Upper lobe of left lung (tissue), 4 donors: Measurements from ENCODE around the gene IVD.

Experiments used
- EP300 ChIP-seq, 4 donors: sonication (generic); formaldehyde crosslinking; IDR thresholded peaks; one replicate each; pipeline ENCODE4 v1.5.1; 2017; ENCODE audit warnings: antibody characterized with exemption in 4 of 4, control low read depth in 2 of 4
- POLR2A ChIP-seq, 4 donors: fragments of 450-650 bp; IDR thresholded peaks; one replicate each; pipeline ENCODE4 v1.5.1; 2016 to 2017; ENCODE audit warnings: antibody characterized with exemption in 4 of 4, mild to moderate bottlenecking in 2 of 4
- POLR2AphosphoS5 ChIP-seq, 2 donors: sonication (generic); formaldehyde crosslinking; IDR thresholded peaks; one replicate each; pipeline ENCODE4 v1.5.1; 2017; ENCODE audit warnings: antibody characterized with exemption in 2 of 2
- TF ChIP-seq, protein P1 (sequence below), 6 experiments: fragments of 450-650 bp in 4 of 6; fragments of 200-600 bp in 2 of 6; sonication (generic) in 2 of 6; IDR thresholded peaks; one replicate each; pipeline ENCODE4 v1.5.1; 2016 to 2019; ENCODE audit warnings: antibody characterized with exemption in 6 of 6

DNA sequence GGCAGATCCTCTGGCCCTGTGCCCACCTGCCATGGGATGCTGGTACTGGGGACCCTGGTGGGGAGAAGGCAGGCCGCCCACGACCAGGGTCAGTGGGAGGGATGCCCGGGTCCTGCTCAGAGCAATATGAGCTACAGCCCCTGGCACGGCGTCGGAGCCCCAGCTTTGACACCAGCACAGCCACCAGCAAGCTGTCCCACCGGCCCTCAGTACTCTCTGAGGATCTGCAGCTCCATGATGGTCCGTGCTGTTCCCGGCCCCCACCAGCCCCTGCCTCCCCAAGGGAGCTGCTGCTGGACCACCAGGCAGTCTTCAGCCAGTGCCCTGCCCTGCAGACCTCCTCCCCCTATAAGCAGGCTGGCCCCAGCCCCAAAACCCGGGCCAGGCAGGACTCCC is 36.1 kb upstream of the IVD start:
- TF ChIP-seq, protein P1, sequence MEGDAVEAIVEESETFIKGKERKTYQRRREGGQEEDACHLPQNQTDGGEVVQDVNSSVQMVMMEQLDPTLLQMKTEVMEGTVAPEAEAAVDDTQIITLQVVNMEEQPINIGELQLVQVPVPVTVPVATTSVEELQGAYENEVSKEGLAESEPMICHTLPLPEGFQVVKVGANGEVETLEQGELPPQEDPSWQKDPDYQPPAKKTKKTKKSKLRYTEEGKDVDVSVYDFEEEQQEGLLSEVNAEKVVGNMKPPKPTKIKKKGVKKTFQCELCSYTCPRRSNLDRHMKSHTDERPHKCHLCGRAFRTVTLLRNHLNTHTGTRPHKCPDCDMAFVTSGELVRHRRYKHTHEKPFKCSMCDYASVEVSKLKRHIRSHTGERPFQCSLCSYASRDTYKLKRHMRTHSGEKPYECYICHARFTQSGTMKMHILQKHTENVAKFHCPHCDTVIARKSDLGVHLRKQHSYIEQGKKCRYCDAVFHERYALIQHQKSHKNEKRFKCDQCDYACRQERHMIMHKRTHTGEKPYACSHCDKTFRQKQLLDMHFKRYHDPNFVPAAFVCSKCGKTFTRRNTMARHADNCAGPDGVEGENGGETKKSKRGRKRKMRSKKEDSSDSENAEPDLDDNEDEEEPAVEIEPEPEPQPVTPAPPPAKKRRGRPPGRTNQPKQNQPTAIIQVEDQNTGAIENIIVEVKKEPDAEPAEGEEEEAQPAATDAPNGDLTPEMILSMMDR (IDR thresholded peaks at IDR 0.05): no peak
- no peak for TF ChIP-seq POLR2AphosphoS5 (IDR thresholded peaks at IDR 0.05)
- TF ChIP-seq EP300 (IDR thresholded peaks at IDR 0.05): no peak
- no peak for TF ChIP-seq POLR2A (IDR thresholded peaks at IDR 0.05)
